LNCaP clone FGC (cell line): ENCODE data around the gene ITPR1.

Experiments
- DNase-seq: peaks from one replicate; pipeline ENCODE4 v3.0.0-alpha.2; 2011; ENCODE audit warnings: low read depth
- H3K4me3 ChIP-seq: 2 replicates; pipeline ENCODE4 v1.5.1; 2011; ENCODE audit warnings: mild to moderate bottlenecking, low read depth, low read length, control low read depth
- CTCF ChIP-seq: IDR thresholded peaks from 2 replicates; pipeline ENCODE4 v1.5.1; 2012; ENCODE audit warnings: mild to moderate bottlenecking; ENCODE audit not compliant: control insufficient read depth, insufficient read depth; ENCODE audit errors: extremely low read depth

The ITPR1 gene

GRCh38 chr3:4745235-4745610 is 252.1 kb downstream of the ITPR1 start:
- no peak overlapping the region for H3K4me3 ChIP-seq
- no peak for TF ChIP-seq CTCF
- no peak for DNase-seq

GRCh38 chr3:4746241-4746958 is 253.3 kb downstream of the ITPR1 start:
- no peak for DNase-seq
- no peak for TF ChIP-seq CTCF
- no peak overlapping the region for H3K4me3 ChIP-seq

- no peak for TF ChIP-seq CTCF
- DNase-seq: no peak
- no peak overlapping the region for H3K4me3 ChIP-seq
Observed at GRCh38 chr3:4748127-4748526, 255.0 kb downstream of the ITPR1 start.

- no peak for DNase-seq
- no peak overlapping the region for H3K4me3 ChIP-seq
- TF ChIP-seq CTCF: no peak
Observed at GRCh38 chr3:4748701-4749378, 255.7 kb downstream of the ITPR1 start.

- H3K4me3 ChIP-seq: no peak overlapping the region
- no peak for DNase-seq
- TF ChIP-seq CTCF: no peak
Observed at GRCh38 chr3:4749567-4750002, 256.4 kb downstream of the ITPR1 start.

- TF ChIP-seq CTCF: no peak
- DNase-seq: no peak
- no peak overlapping the region for H3K4me3 ChIP-seq
Observed at GRCh38 chr3:4750306-4750968, 257.3 kb downstream of the ITPR1 start.
